ENCODE measurements around the gene MAMLD1. TPM values are rescaled to one million over a fixed set of nuclear protein-coding genes. Genes with fewer than 3 reads are reported as not detected.
"Not testable (repeated sequence)": the region's sequence is repeated elsewhere in the genome, so short reads cannot be mapped to it uniquely, and the experiment has no call there.

Gene MAMLD1
- total and polyA plus RNA-seq, 2 experiments from 2014 or later: 2.1 to 2.4 TPM

- Histone ChIP-seq H3K9me2 (replicated peaks; ENCODE audit: insufficient read depth) (no peaks in the 10 kb centered on the region), H3K4me3 (no peak overlapping the region), H4K20me1 (ENCODE audit: insufficient read depth, poor library complexity, severe bottlenecking) (no peaks in the 10 kb centered on the region), H3K9me3 (ENCODE audit: low read depth) (no peaks in the 10 kb centered on the region), H3K36me3 (replicated peaks; ENCODE audit: insufficient read depth, low read depth) (no peaks in the 10 kb centered on the region), H3K4me1 (ENCODE audit: insufficient read depth) (no peaks in the 10 kb centered on the region), H3K79me2 (no peaks in the 10 kb centered on the region), H3K27me3 (no peaks in the 10 kb centered on the region), H3K27ac (no peak overlapping the region), H3K4me2 (no peak overlapping the region), H2AFZ (no peak overlapping the region)
- no peak for DNase-seq (ENCODE audit: low spot score)
- 85% methylated on average over 6 of the region's 6 CpGs for WGBS (ENCODE audit: low lambda C conversion rate, missing lambda C conversion rate)
- TF ChIP-seq EZH2phosphoT487 (IDR thresholded peaks at IDR 0.05; ENCODE audit: low read depth, severe bottlenecking, unreplicated experiment) (no peak), CTCF (IDR thresholded peaks at IDR 0.05; ENCODE audit: poor library complexity) (no peak), EZH2 (IDR thresholded peaks at IDR 0.05; ENCODE audit: borderline replicate concordance) (no peak)
Measured at GRCh38 chrX:150337026-150337425, 26.1 kb upstream of the MAMLD1 start.

GRCh38 chrX:150337536-150337935, 25.6 kb upstream of the MAMLD1 start:
- no peak for DNase-seq (ENCODE audit: low spot score)
- H3K9me2 ChIP-seq (replicated peaks; ENCODE audit: insufficient read depth): no peaks in the 10 kb centered on the region
- H3K27ac ChIP-seq: no peak overlapping the region
- H3K9me3 ChIP-seq (ENCODE audit: low read depth): no peaks in the 10 kb centered on the region
- H2AFZ ChIP-seq: no peak overlapping the region
- no peaks in the 10 kb centered on the region for H3K36me3 ChIP-seq (replicated peaks; ENCODE audit: insufficient read depth, low read depth)
- no peaks in the 10 kb centered on the region for H4K20me1 ChIP-seq (ENCODE audit: insufficient read depth, poor library complexity, severe bottlenecking)
- no peak overlapping the region for H3K4me2 ChIP-seq
- H3K4me3 ChIP-seq: no peak overlapping the region
- WGBS (ENCODE audit: low lambda C conversion rate, missing lambda C conversion rate): 77% methylated on average over 4 of the region's 4 CpGs
- H3K27me3 ChIP-seq: no peaks in the 10 kb centered on the region
- no peak for TF ChIP-seq CTCF (IDR thresholded peaks at IDR 0.05; ENCODE audit: poor library complexity)
- no peak for TF ChIP-seq EZH2 (IDR thresholded peaks at IDR 0.05; ENCODE audit: borderline replicate concordance)
- TF ChIP-seq EZH2phosphoT487 (IDR thresholded peaks at IDR 0.05; ENCODE audit: low read depth, severe bottlenecking, unreplicated experiment): no peak
- no peaks in the 10 kb centered on the region for H3K79me2 ChIP-seq
- no peaks in the 10 kb centered on the region for H3K4me1 ChIP-seq (ENCODE audit: insufficient read depth)

- Histone ChIP-seq H3K36me3 (replicated peaks; ENCODE audit: insufficient read depth, low read depth) (no peaks in the 10 kb centered on the region), H3K27ac (no peak overlapping the region), H2AFZ (no peak overlapping the region), H3K27me3 (no peaks in the 10 kb centered on the region), H3K4me3 (no peak overlapping the region), H3K9me3 (ENCODE audit: low read depth) (no peaks in the 10 kb centered on the region), H3K9me2 (replicated peaks; ENCODE audit: insufficient read depth) (no peaks in the 10 kb centered on the region), H3K4me1 (ENCODE audit: insufficient read depth) (no peaks in the 10 kb centered on the region), H3K79me2 (no peaks in the 10 kb centered on the region), H4K20me1 (ENCODE audit: insufficient read depth, poor library complexity, severe bottlenecking) (no peaks in the 10 kb centered on the region), H3K4me2 (no peak overlapping the region)
- 83% methylated on average over 8 of the region's 8 CpGs for WGBS (ENCODE audit: low lambda C conversion rate, missing lambda C conversion rate)
- TF ChIP-seq EZH2 (IDR thresholded peaks at IDR 0.05; ENCODE audit: borderline replicate concordance) (no peak), CTCF (IDR thresholded peaks at IDR 0.05; ENCODE audit: poor library complexity) (no peak), EZH2phosphoT487 (IDR thresholded peaks at IDR 0.05; ENCODE audit: low read depth, severe bottlenecking, unreplicated experiment) (no peak)
- no peak for DNase-seq (ENCODE audit: low spot score)
Measured at GRCh38 chrX:150338615-150339014, 24.5 kb upstream of the MAMLD1 start.

GRCh38 chrX:150339736-150340135, 23.4 kb upstream of the MAMLD1 start:
- no peak overlapping the region for H3K4me3 ChIP-seq
- no peak overlapping the region for H3K27ac ChIP-seq
- TF ChIP-seq CTCF (IDR thresholded peaks at IDR 0.05; ENCODE audit: poor library complexity) (no peak), EZH2 (IDR thresholded peaks at IDR 0.05; ENCODE audit: borderline replicate concordance) (no peak), EZH2phosphoT487 (IDR thresholded peaks at IDR 0.05; ENCODE audit: low read depth, severe bottlenecking, unreplicated experiment) (no peak)
- H3K4me2 ChIP-seq: no peak overlapping the region
- H3K9me3 ChIP-seq (ENCODE audit: low read depth): no peaks in the 10 kb centered on the region
- no peaks in the 10 kb centered on the region for H3K79me2 ChIP-seq
- no peaks in the 10 kb centered on the region for H4K20me1 ChIP-seq (ENCODE audit: insufficient read depth, poor library complexity, severe bottlenecking)
- no peaks in the 10 kb centered on the region for H3K27me3 ChIP-seq
- DNase-seq (ENCODE audit: low spot score): no peak
- H2AFZ ChIP-seq: no peak overlapping the region
- H3K4me1 ChIP-seq (ENCODE audit: insufficient read depth): no peaks in the 10 kb centered on the region
- H3K36me3 ChIP-seq (replicated peaks; ENCODE audit: insufficient read depth, low read depth): no peaks in the 10 kb centered on the region
- WGBS (ENCODE audit: low lambda C conversion rate, missing lambda C conversion rate): 81% methylated on average over 3 of the region's 3 CpGs
- no peaks in the 10 kb centered on the region for H3K9me2 ChIP-seq (replicated peaks; ENCODE audit: insufficient read depth)

- WGBS (ENCODE audit: low lambda C conversion rate, missing lambda C conversion rate): 79% methylated on average over 3 of the region's 3 CpGs
Measured at GRCh38 chrX:150340326-150340725, 22.8 kb upstream of the MAMLD1 start.

More at GRCh38 chrX:150340326-150340725, 22.8 kb upstream of the MAMLD1 start:
- DNase-seq (ENCODE audit: low spot score); H3K27ac ChIP-seq; H3K4me2 ChIP-seq; H3K4me1 ChIP-seq (ENCODE audit: insufficient read depth); H3K79me2 ChIP-seq; H4K20me1 ChIP-seq (ENCODE audit: insufficient read depth, poor library complexity, severe bottlenecking); H3K27me3 ChIP-seq; H3K4me3 ChIP-seq; H2AFZ ChIP-seq; H3K9me3 ChIP-seq (ENCODE audit: low read depth); H3K36me3 ChIP-seq (replicated peaks; ENCODE audit: insufficient read depth, low read depth); H3K9me2 ChIP-seq (replicated peaks; ENCODE audit: insufficient read depth): not testable (repeated sequence)
